ENCODE data around the gene DEPP1.

The DEPP1 gene

GRCh38 chr10:44993922-44994751 is 15.5 kb upstream of the DEPP1 start:
- DNase-seq (ENCODE audit: low read depth, low spot score) = no peak

GRCh38 chr10:44993226-44993921 is 14.8 kb upstream of the DEPP1 start:
- no peak for DNase-seq (ENCODE audit: low read depth, low spot score)

- no peak for DNase-seq (ENCODE audit: low read depth, low spot score)
Measured at GRCh38 chr10:44992732-44993225, 14.2 kb upstream of the DEPP1 start.

- DNase-seq (ENCODE audit: low read depth, low spot score) = no peak
Measured at GRCh38 chr10:44992070-44992731, 13.6 kb upstream of the DEPP1 start.

- DNase-seq (ENCODE audit: low read depth, low spot score) = no peak
Measured at GRCh38 chr10:44991571-44991970, 13.0 kb upstream of the DEPP1 start.

- no peak for DNase-seq (ENCODE audit: low read depth, low spot score)
Measured at GRCh38 chr10:44990965-44991364, 12.4 kb upstream of the DEPP1 start.

GRCh38 chr10:44990302-44990655 is 11.7 kb upstream of the DEPP1 start:
- DNase-seq (ENCODE audit: low read depth, low spot score) = no peak

- DNase-seq (ENCODE audit: low read depth, low spot score) = no peak
Measured at GRCh38 chr10:44989597-44990301, 11.1 kb upstream of the DEPP1 start.

- no peak for DNase-seq (ENCODE audit: low read depth, low spot score)
Measured at GRCh38 chr10:44988957-44989585, 10.5 kb upstream of the DEPP1 start.

GRCh38 chr10:44986670-44987069 is 8.1 kb upstream of the DEPP1 start:
- no peak for DNase-seq (ENCODE audit: low read depth, low spot score)

- DNase-seq (ENCODE audit: low read depth, low spot score) = no peak
Measured at GRCh38 chr10:44986179-44986578, 7.6 kb upstream of the DEPP1 start.

GRCh38 chr10:44985175-44985681 is 6.6 kb upstream of the DEPP1 start:
- no peak for DNase-seq (ENCODE audit: low read depth, low spot score)

GRCh38 chr10:44984671-44985101 is 6.1 kb upstream of the DEPP1 start:
- DNase-seq (ENCODE audit: low read depth, low spot score) = no peak

GRCh38 chr10:44983895-44984278 is 5.3 kb upstream of the DEPP1 start:
- DNase-seq (ENCODE audit: low read depth, low spot score) = no peak

- no peak for DNase-seq (ENCODE audit: low read depth, low spot score)
Measured at GRCh38 chr10:44983066-44983894, 4.7 kb upstream of the DEPP1 start.

- no peak for DNase-seq (ENCODE audit: low read depth, low spot score)
Measured at GRCh38 chr10:44982496-44982895, 3.9 kb upstream of the DEPP1 start.

GRCh38 chr10:44982114-44982460 is 3.5 kb upstream of the DEPP1 start:
- DNase-seq (ENCODE audit: low read depth, low spot score) = no peak

- no peak for DNase-seq (ENCODE audit: low read depth, low spot score)
Measured at GRCh38 chr10:44981172-44982113, 2.8 kb upstream of the DEPP1 start.

All from brain pericyte (primary cell).